Measurements from ENCODE around the gene U2AF1L4.

Gene U2AF1L4

DNA sequence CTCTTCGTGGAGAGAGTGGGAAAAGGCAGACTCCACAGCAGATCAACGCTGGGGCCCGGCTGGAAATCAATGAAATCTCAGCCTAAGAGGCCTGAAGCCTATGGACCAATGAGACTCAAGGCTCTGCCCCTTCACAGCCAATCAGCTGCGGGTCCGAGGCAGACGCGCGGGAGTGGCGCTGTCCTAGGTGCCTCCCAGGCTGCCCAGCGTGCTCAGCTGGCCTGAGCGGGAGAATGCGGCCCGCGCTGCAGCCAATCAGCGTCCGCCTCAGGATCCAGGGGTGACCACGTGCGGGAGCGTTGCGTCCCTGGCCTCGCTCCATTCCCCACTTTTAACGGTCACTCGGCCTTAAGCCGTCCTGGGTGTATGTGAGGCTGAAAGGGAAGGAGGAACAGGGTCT lies 41.0 kb downstream of the U2AF1L4 start, which contains the start of gene ZBTB32:
TSS of gene ZBTB32 (plus strand) at position 341 of the 400 bp plus-strand sequence. CDS start 10,069 bp downstream, outside the sequence.
- H3K36me3 ChIP-seq (ENCODE audit: control insufficient read depth in 4 of 4, insufficient read depth in 4 of 4, low read length in 3 of 4), result no peaks in the 10 kb centered on the region
- H3K27me3 ChIP-seq (replicated peaks in 2 of 5; ENCODE audit: control insufficient read depth in 4 of 5, insufficient read depth in 5 of 5, low read length in 4 of 5), result peaks cover 0 to 18% (median 5%) of the 10 kb centered on the region in 5 experiments
- ChIA-PET CTCF (interaction anchor here (1.9 to 2.6 kb wide), 2 partner anchors 9 to 11 kb away, joined by 6 read pairs; no protein-coding TSS in a partner anchor), POLR2A (no interaction called here)
- H3K9me3 ChIP-seq (ENCODE audit: control extremely low read depth in 1 of 5, control insufficient read depth in 4 of 5, insufficient read depth in 2 of 5, low read depth in 1 of 5, low read length in 4 of 5), result no peaks in the 10 kb centered on the region
- no peak within 1 kb of the TSS for H3K4me3 ChIP-seq (ENCODE audit: control insufficient read depth in 1 of 7, extremely low read depth in 1 of 7, insufficient read depth in 4 of 7, low read depth in 2 of 7, low read length in 6 of 7)
- H3K27ac ChIP-seq (ENCODE audit: insufficient read depth in 1 of 2, low read depth in 1 of 2, low read length in 2 of 2, poor library complexity in 1 of 2, severe bottlenecking in 2 of 2), result no peak within 1 kb of the TSS
- peak in 2 of 3 donors; percentile 66 to 68 for DNase-seq
- 43% methylated on average over 24 of the region's 24 CpGs for WGBS (ENCODE audit: insufficient coverage)
- peaks cover 0 to 12% (median 10%) of the 10 kb centered on the region in 4 experiments for H3K4me1 ChIP-seq (ENCODE audit: control extremely low read depth in 1 of 4, control insufficient read depth in 4 of 4, insufficient read depth in 4 of 4, low read length in 3 of 4)

DNA sequence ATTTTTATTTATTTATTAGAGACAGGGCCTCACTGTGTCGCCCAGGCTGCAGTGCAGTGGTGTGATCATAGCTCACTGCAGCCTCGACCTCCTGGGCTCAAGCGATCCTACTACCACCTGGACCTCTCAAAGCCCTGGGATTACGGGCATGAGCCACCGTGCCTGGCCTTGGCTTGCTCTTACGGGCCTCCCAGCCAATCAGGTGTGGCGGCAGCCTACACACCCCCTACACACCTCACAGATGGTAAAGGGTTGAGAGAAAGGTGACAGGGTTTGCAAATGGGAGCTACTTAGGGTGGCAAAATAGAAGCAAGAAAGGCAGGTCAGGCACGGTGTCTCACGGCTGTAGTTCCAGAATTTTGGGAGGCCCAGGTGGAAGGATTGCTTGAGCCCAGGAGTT lies 41.9 kb downstream of the U2AF1L4 start:
- Histone ChIP-seq H3K9me3 (ENCODE audit: control extremely low read depth in 1 of 5, control insufficient read depth in 4 of 5, insufficient read depth in 2 of 5, low read depth in 1 of 5, low read length in 4 of 5) (no peaks in the 10 kb centered on the region), H3K36me3 (ENCODE audit: control insufficient read depth in 4 of 4, insufficient read depth in 4 of 4, low read length in 3 of 4) (no peaks in the 10 kb centered on the region), H3K27me3 (replicated peaks in 2 of 5; ENCODE audit: control insufficient read depth in 4 of 5, insufficient read depth in 5 of 5, low read length in 4 of 5) (peaks cover 0 to 18% (median 5%) of the 10 kb centered on the region in 5 experiments), H3K4me3 (ENCODE audit: control insufficient read depth in 1 of 7, extremely low read depth in 1 of 7, insufficient read depth in 4 of 7, low read depth in 2 of 7, low read length in 6 of 7) (no peak overlapping the region), H3K4me1 (ENCODE audit: control extremely low read depth in 1 of 4, control insufficient read depth in 4 of 4, insufficient read depth in 4 of 4, low read length in 3 of 4) (peaks cover 0 to 12% (median 10%) of the 10 kb centered on the region in 4 experiments), H3K27ac (ENCODE audit: insufficient read depth in 1 of 2, low read depth in 1 of 2, low read length in 2 of 2, poor library complexity in 1 of 2, severe bottlenecking in 2 of 2) (no peak overlapping the region)
- CTCF ChIA-PET, result interaction anchor here (1.0 to 2.6 kb wide), 5 partner anchors 9 to 116 kb away, joined by 3 to 10 read pairs (median 6); no protein-coding TSS in a partner anchor
- WGBS (ENCODE audit: insufficient coverage), result 48% methylated on average over 5 of the region's 9 CpGs
- POLR2A ChIA-PET, result no interaction called here
- no peak for DNase-seq

DNA sequence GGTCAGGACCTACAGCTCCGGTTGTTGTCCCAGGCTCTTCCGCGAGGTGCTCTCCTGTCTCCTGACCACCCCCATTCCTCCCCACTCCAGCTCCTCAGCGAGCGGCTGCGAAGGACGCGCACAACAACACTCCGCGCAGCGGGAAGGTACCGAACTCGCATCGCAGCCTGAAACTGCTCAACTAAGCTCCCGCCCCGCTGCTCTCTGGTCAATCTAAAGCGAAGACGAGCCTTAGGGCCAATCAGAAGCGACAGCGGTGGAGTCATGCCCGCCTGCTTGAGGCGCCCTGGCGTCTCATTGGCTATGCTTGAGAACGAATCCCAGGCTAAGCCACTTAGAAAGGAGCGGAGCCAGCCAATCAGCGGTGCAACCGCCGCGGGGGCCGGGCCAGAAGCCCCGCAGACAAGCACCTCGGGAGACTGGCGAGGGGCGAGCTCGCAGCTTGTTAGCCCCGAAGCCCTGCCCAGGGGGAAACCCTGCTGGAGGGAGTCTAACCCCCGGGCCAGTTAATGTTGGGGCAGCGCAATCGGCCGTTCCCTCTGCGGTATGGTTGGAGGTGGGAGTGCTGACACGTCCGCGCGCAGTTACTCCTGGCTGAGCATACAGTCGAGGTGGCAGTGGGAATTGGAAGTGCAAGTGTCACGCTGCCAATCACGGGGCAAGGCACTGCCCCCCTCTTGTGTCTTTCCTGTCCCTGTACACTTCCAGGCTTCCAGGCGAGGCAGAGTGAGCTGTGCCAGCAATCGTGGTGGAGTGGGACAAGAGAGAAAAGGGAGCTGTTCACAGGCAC lies 42.8 kb downstream of the U2AF1L4 start:
- Histone ChIP-seq H3K36me3 (ENCODE audit: control insufficient read depth in 4 of 4, insufficient read depth in 4 of 4, low read length in 3 of 4) (no peaks in the 10 kb centered on the region), H3K27ac (ENCODE audit: insufficient read depth in 1 of 2, low read depth in 1 of 2, low read length in 2 of 2, poor library complexity in 1 of 2, severe bottlenecking in 2 of 2) (no peak overlapping the region), H3K4me1 (ENCODE audit: control extremely low read depth in 1 of 4, control insufficient read depth in 4 of 4, insufficient read depth in 4 of 4, low read length in 3 of 4) (peaks cover 0 to 12% (median 10%) of the 10 kb centered on the region in 4 experiments), H3K4me3 (ENCODE audit: control insufficient read depth in 1 of 7, extremely low read depth in 1 of 7, insufficient read depth in 4 of 7, low read depth in 2 of 7, low read length in 6 of 7) (peak overlapping the region; percentile 15 to 83 (median 69)), H3K27me3 (replicated peaks in 2 of 5; ENCODE audit: control insufficient read depth in 4 of 5, insufficient read depth in 5 of 5, low read length in 4 of 5) (peaks cover 0 to 18% (median 5%) of the 10 kb centered on the region in 5 experiments), H3K9me3 (ENCODE audit: control extremely low read depth in 1 of 5, control insufficient read depth in 4 of 5, insufficient read depth in 2 of 5, low read depth in 1 of 5, low read length in 4 of 5) (no peaks in the 10 kb centered on the region)
- ChIA-PET CTCF (interaction anchor here (0.6 to 2.6 kb wide), 9 partner anchors 8 to 638 kb away, joined by 3 to 10 read pairs (median 5); no protein-coding TSS in a partner anchor), POLR2A (interaction anchor here (0.5 kb wide), 1 partner anchor 118 kb away, joined by 3 read pairs; no protein-coding TSS in a partner anchor)
- peak; percentile 97 to 99 (median 98) for DNase-seq
- whole genome bisulfite sequencing (ENCODE audit: insufficient coverage), result under 1% methylated on average over 31 of the region's 50 CpGs

DNA sequence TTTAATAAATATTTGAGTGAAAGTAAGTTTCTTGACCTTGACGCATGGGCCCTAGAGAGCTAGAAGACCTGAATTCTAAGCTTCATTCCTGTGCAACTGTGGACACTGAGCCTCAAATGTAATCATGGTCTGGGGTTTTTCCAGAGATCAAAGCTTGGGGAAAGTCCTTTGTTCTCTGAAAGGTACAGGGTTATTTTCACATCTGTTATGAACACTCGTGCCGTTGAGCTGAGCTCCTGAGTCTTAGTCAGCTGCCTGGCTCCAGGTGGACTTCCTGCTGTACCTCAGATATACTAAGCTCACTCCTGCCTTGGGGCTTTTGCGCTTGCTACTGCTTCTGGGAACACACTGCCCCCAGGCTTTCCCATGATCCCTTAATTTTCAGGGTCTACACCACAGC lies 48.4 kb downstream of the U2AF1L4 start:
- peaks cover 0 to 9% (median 0%) of the 10 kb centered on the region in 5 experiments for H3K27me3 ChIP-seq (replicated peaks in 2 of 5; ENCODE audit: control insufficient read depth in 4 of 5, insufficient read depth in 5 of 5, low read length in 4 of 5)
- no peak overlapping the region for H3K4me3 ChIP-seq (ENCODE audit: control insufficient read depth in 1 of 7, extremely low read depth in 1 of 7, insufficient read depth in 4 of 7, low read depth in 2 of 7, low read length in 6 of 7)
- H3K9me3 ChIP-seq (ENCODE audit: control extremely low read depth in 1 of 5, control insufficient read depth in 4 of 5, insufficient read depth in 2 of 5, low read depth in 1 of 5, low read length in 4 of 5), result no peaks in the 10 kb centered on the region
- H3K27ac ChIP-seq (ENCODE audit: insufficient read depth in 1 of 2, low read depth in 1 of 2, low read length in 2 of 2, poor library complexity in 1 of 2, severe bottlenecking in 2 of 2), result no peak overlapping the region
- peaks cover 0 to 1% (median 0%) of the 10 kb centered on the region in 4 experiments for H3K4me1 ChIP-seq (ENCODE audit: control extremely low read depth in 1 of 4, control insufficient read depth in 4 of 4, insufficient read depth in 4 of 4, low read length in 3 of 4)
- ChIA-PET POLR2A (interaction anchor here (0.6 kb wide), 1 partner anchor 234 kb away, joined by 3 read pairs; no protein-coding TSS in a partner anchor), CTCF (interaction anchor here (0.9 to 5.3 kb wide), 3 partner anchors 10 to 113 kb away, joined by 3 to 43 read pairs (median 3); no protein-coding TSS in a partner anchor)
- no peak for DNase-seq
- WGBS (ENCODE audit: insufficient coverage), result 94% methylated on average over 4 of the region's 4 CpGs
- no peaks in the 10 kb centered on the region for H3K36me3 ChIP-seq (ENCODE audit: control insufficient read depth in 4 of 4, insufficient read depth in 4 of 4, low read length in 3 of 4)

DNA sequence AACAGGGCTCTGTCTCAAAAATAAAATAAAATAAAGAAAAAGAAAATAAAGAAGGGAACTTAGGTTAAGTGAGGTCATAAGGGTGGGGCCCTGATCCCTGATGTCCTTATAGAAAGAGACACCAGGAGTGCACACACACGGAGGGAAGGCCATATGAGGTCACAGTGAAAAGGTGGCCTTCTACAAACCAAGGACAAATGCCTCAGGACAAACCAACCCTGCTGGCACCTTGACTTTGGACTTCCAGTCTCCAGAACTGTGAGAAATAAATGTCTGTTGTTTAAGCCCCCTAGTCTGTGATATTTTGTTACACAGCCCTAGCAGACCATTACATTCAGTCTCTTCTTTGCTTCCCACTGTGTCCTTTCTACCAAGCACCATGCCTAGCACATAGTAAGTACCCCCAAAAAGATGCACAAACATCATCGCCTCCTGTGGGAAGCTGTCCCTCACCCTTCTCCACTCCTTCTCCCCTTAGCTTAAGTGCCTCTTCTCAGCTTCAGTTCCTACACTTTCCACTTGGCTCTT lies 49.3 kb downstream of the U2AF1L4 start:
- H3K4me3 ChIP-seq (ENCODE audit: control insufficient read depth in 1 of 7, extremely low read depth in 1 of 7, insufficient read depth in 4 of 7, low read depth in 2 of 7, low read length in 6 of 7), result no peak overlapping the region
- no peak overlapping the region for H3K27ac ChIP-seq (ENCODE audit: insufficient read depth in 1 of 2, low read depth in 1 of 2, low read length in 2 of 2, poor library complexity in 1 of 2, severe bottlenecking in 2 of 2)
- no peak for DNase-seq
- H3K9me3 ChIP-seq (ENCODE audit: control extremely low read depth in 1 of 5, control insufficient read depth in 4 of 5, insufficient read depth in 2 of 5, low read depth in 1 of 5, low read length in 4 of 5), result no peaks in the 10 kb centered on the region
- no peaks in the 10 kb centered on the region for H3K4me1 ChIP-seq (ENCODE audit: control extremely low read depth in 1 of 4, control insufficient read depth in 4 of 4, insufficient read depth in 4 of 4, low read length in 3 of 4)
- H3K27me3 ChIP-seq (replicated peaks in 2 of 5; ENCODE audit: control insufficient read depth in 4 of 5, insufficient read depth in 5 of 5, low read length in 4 of 5), result peaks cover 0 to 6% (median 0%) of the 10 kb centered on the region in 5 experiments
- POLR2A ChIA-PET, result interaction anchor here (0.6 kb wide), 1 partner anchor 235 kb away, joined by 3 read pairs; no protein-coding TSS in a partner anchor
- 90% methylated on average over 1 of the region's 2 CpGs for WGBS (ENCODE audit: insufficient coverage)
- CTCF ChIA-PET, result interaction anchor here (1.8 to 5.3 kb wide), 2 partner anchors 16 to 124 kb away, joined by 10 to 43 read pairs; no protein-coding TSS in a partner anchor
- no peaks in the 10 kb centered on the region for H3K36me3 ChIP-seq (ENCODE audit: control insufficient read depth in 4 of 4, insufficient read depth in 4 of 4, low read length in 3 of 4)

DNA sequence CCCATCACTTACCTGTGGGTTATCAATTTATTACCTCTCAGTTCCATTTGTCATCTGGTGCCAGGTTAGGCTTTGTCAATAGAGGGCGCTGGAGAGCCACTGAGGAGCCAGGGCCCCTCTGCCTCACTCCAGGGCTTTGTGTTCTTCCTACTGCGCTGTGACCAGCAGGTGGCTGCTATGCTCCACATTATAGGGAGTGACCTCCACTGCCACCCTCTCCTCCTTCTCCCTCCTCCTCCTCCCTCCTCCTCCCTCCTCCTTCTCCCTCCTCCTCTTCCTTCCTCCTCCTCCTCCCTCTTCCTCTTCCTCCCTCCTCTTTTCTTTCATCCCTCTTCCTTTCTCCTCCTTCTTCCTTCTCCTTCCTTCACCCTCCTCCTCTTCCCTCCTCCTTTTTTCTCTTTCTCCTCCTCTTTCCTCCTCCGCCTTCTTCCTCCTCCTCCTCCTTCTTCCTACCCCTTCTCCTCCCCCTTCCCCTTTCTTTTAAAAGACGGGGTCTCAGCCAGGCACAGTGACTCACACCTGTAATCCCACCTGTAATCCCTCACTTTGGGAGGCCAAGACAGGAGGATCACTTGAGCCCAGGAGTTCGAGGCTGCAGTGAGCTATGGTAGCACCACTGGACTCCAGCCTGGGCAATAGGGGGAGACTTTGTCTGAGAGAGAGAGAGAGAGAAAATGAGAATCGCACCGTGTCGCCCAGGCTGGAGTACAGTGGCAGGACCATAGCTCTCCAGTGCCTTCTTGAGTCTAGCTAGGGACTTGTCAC lies 51.2 kb downstream of the U2AF1L4 start:
- DNase-seq, result peak; percentile 87 to 92 (median 91)
- Histone ChIP-seq H3K4me3 (ENCODE audit: control insufficient read depth in 1 of 7, extremely low read depth in 1 of 7, insufficient read depth in 4 of 7, low read depth in 2 of 7, low read length in 6 of 7) (no peak overlapping the region), H3K27me3 (replicated peaks in 2 of 5; ENCODE audit: control insufficient read depth in 4 of 5, insufficient read depth in 5 of 5, low read length in 4 of 5) (peaks cover 0 to 4% (median 0%) of the 10 kb centered on the region in 5 experiments), H3K36me3 (ENCODE audit: control insufficient read depth in 4 of 4, insufficient read depth in 4 of 4, low read length in 3 of 4) (no peaks in the 10 kb centered on the region), H3K9me3 (ENCODE audit: control extremely low read depth in 1 of 5, control insufficient read depth in 4 of 5, insufficient read depth in 2 of 5, low read depth in 1 of 5, low read length in 4 of 5) (no peaks in the 10 kb centered on the region), H3K27ac (ENCODE audit: insufficient read depth in 1 of 2, low read depth in 1 of 2, low read length in 2 of 2, poor library complexity in 1 of 2, severe bottlenecking in 2 of 2) (no peak overlapping the region), H3K4me1 (ENCODE audit: control extremely low read depth in 1 of 4, control insufficient read depth in 4 of 4, insufficient read depth in 4 of 4, low read length in 3 of 4) (no peaks in the 10 kb centered on the region)
- CTCF ChIA-PET, result interaction anchor here (0.7 to 5.3 kb wide), 10 partner anchors 8 to 147 kb away, joined by 3 to 43 read pairs (median 5); partner anchors contain the start of genes LIN37 and ZBTB32
- 29% methylated on average over 3 of the region's 8 CpGs for WGBS (ENCODE audit: insufficient coverage)
- POLR2A ChIA-PET, result no interaction called here

Data from common myeloid progenitor, CD34-positive (primary cell).